NCI-H82 (cell line): Measurements from ENCODE around the gene STK16.
"Not testable (repeated sequence)": the region's sequence is repeated elsewhere in the genome, so short reads cannot be mapped to it uniquely, and the experiment has no call there.

Experiments
- DNase-seq: peaks from one replicate; lab custom pipeline; 2025; lab: John Stamatoyannopoulos, UW

Gene STK16

GRCh38 chr2:219244789-219245147 is 511 bp upstream of the STK16 start:
- no peak for DNase-seq

- DNase-seq, result no peak
These were observed 586 bp downstream of the STK16 start for GRCh38 chr2:219245899-219246230.

GRCh38 chr2:219246559-219246958 is 1.3 kb downstream of the STK16 start:
- DNase-seq, result no peak

- DNase-seq, result no peak
These were observed 2.7 kb downstream of the STK16 start for GRCh38 chr2:219247678-219248642.

- DNase-seq, result no peak
These were observed 3.5 kb downstream of the STK16 start for GRCh38 chr2:219248845-219249202.

- DNase-seq, result peak; percentile 80
These were observed 4.1 kb downstream of the STK16 start for GRCh38 chr2:219249203-219249980.

GRCh38 chr2:219250049-219250781 is 4.9 kb downstream of the STK16 start:
- DNase-seq, result no peak

- no peak for DNase-seq
These were observed 6.4 kb downstream of the STK16 start for GRCh38 chr2:219251656-219252055.

GRCh38 chr2:219252084-219252483 is 6.8 kb downstream of the STK16 start:
- no peak for DNase-seq

GRCh38 chr2:219252570-219252899 is 7.3 kb downstream of the STK16 start:
- peak; percentile 73 for DNase-seq

GRCh38 chr2:219252900-219253752 is 7.8 kb downstream of the STK16 start, which contains the start of gene TUBA4B:
Gene TUBA4B, plus strand, starts transcription at chr2:219253243. Its CDS starts 165 bp downstream, at chr2:219253408.
- peak; percentile 76 for DNase-seq

GRCh38 chr2:219253753-219254589 is 8.7 kb downstream of the STK16 start, which contains the start of gene TUBA4A:
Gene TUBA4A, minus strand, starts transcription at chr2:219253918. Its CDS starts 60 bp downstream, at chr2:219253858.
- DNase-seq, result peak; percentile 93

- no peak for DNase-seq
These were observed 9.4 kb downstream of the STK16 start for GRCh38 chr2:219254590-219255201.

GRCh38 chr2:219258942-219259341 is 13.7 kb downstream of the STK16 start:
- not testable (repeated sequence) for DNase-seq

GRCh38 chr2:219261024-219261855 is 16.0 kb downstream of the STK16 start:
- no peak for DNase-seq

- no peak for DNase-seq
These were observed 21.0 kb downstream of the STK16 start for GRCh38 chr2:219266232-219266631.

GRCh38 chr2:219266886-219267285 is 21.6 kb downstream of the STK16 start:
- peak; percentile 64 for DNase-seq

- DNase-seq, result no peak
These were observed 23.0 kb downstream of the STK16 start for GRCh38 chr2:219268294-219268693.
